Gastroesophageal sphincter (tissue), 4 donors: ENCODE results near the gene SNHG17. TPM values are rescaled to one million over a fixed set of nuclear protein-coding genes. Genes with fewer than 3 reads are reported as not detected.
"Not testable (repeated sequence)": the region's sequence is repeated elsewhere in the genome, so short reads cannot be mapped to it uniquely, and the experiment has no call there.

Experiments
- ATAC-seq: fragments of 150-250 bp; one replicate; pipeline ENCODE4 v1.9.1; 2016; ENCODE audit warnings: mild to moderate bottlenecking, moderate library complexity
- H3K27ac ChIP-seq, 4 donors: fragments of 200-600 bp; sonication (generic) in 3 of 4; 1 replicate in 3 of 4; 2 replicates in 1 of 4; pipeline ENCODE4 v1.5.1; 2016 to 2019
- H3K27me3 ChIP-seq: fragments of 200-600 bp; sonication (generic); one replicate; pipeline ENCODE4 v1.5.1; 2019
- H3K36me3 ChIP-seq, 2 donors: fragments of 200-600 bp; sonication (generic); one replicate each; pipeline ENCODE4 v1.5.1; 2019; ENCODE audit warnings: control low read depth in 1 of 2
- H3K4me1 ChIP-seq, 3 donors: fragments of 200-600 bp; sonication (generic); 1 replicate in 2 of 3; 2 replicates in 1 of 3; pipeline ENCODE4 v1.5.1; 2016 to 2019; ENCODE audit warnings: control low read depth in 2 of 3
- H3K4me3 ChIP-seq, 2 donors: fragments of 200-600 bp; sonication (generic); one replicate each; pipeline ENCODE4 v1.5.1; 2019; ENCODE audit warnings: mild to moderate bottlenecking in 1 of 2, moderate library complexity in 1 of 2
- H3K9me3 ChIP-seq, 3 donors: fragments of 200-600 bp; sonication (generic); one replicate each; pipeline ENCODE4 v1.5.1; 2017 to 2019; ENCODE audit warnings: control low read depth in 2 of 3
- CTCF ChIP-seq, 4 experiments: fragments of 200-600 bp in 2 of 4; fragments of 450-650 bp in 2 of 4; sonication (generic) in 1 of 4; IDR thresholded peaks; one replicate each; pipeline ENCODE4 v1.5.1; 2017 to 2019; ENCODE audit warnings: antibody characterized with exemption in 4 of 4, mild to moderate bottlenecking in 2 of 4, moderate library complexity in 2 of 4
- EP300 ChIP-seq: sonication (generic); formaldehyde crosslinking; IDR thresholded peaks from one replicate; pipeline ENCODE4 v1.6.1; 2017; ENCODE audit warnings: antibody characterized with exemption, mild to moderate bottlenecking
- POLR2A ChIP-seq, 2 donors: fragments of 450-650 bp; IDR thresholded peaks; one replicate each; pipeline ENCODE4 v1.6.1; 2017; ENCODE audit warnings: antibody characterized with exemption in 2 of 2, mild to moderate bottlenecking in 2 of 2, moderate library complexity in 1 of 2
- POLR2AphosphoS5 ChIP-seq: sonication (generic); formaldehyde crosslinking; IDR thresholded peaks from one replicate; pipeline ENCODE4 v1.6.1; 2017; ENCODE audit warnings: antibody characterized with exemption
- WGBS, 2 donors: methylation state at CpG; one replicate each; pipeline ENCODE4 v1.1.5; 2018; ENCODE audit warnings: low coverage in 1 of 2; 5-methylcytosine and 5-hydroxymethylcytosine counted together
- total RNA-seq, 4 donors: library from RNA; depleted of rRNA; stranded (reverse); fragments of >200 nt; gene quantifications; one replicate each; pipeline ENCODE4 v1.1.0, GENCODE V29; 2016

SNHG17 gene
- total RNA-seq, 4 donors from 2014 or later, result 6.7 to 26.5 (median 11.1) TPM

DNA sequence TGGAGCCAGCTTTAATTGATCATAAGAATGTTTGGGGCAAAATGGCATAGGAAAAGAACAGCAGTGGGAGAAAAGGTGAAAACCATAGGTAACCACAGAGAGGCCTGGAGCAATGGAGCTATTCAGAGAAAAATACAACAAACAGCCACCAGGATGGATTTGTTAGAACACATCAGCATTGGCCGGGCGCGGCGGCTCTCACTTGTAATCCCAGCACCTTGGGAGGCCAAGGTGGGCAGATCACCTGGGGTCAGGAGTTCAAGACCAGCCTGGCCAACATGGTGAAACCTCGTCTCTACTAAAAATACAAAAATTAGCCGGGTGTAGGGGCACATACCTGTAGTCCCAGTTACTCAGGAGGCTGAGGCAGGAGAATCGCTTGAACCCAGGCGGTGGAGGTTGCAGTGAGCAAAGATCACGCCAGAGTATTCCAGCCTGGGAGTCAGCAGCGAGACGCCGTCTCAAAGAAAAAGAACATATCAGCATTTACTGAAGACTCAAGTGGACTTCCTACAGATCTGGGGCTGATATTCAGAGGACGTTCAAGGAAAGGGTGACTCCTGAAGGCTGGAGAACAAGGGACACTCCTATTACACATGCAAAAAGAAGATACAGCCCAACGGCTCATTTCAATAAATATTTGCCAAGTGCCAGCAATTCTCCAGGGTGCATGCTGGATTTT, 20.2 kb downstream of the SNHG17 start:
- H3K9me3 ChIP-seq, result no peaks in the 10 kb centered on the region
- no peak overlapping the region for H3K27ac ChIP-seq
- no peak for ATAC-seq
- H3K27me3 ChIP-seq, result no peaks in the 10 kb centered on the region
- TF ChIP-seq POLR2AphosphoS5, result no peak
- TF ChIP-seq CTCF (IDR thresholded peaks at IDR 0.05), result no peak
- no peak for TF ChIP-seq POLR2A (IDR thresholded peaks at IDR 0.05)
- TF ChIP-seq EP300, result no peak
- H3K36me3 ChIP-seq, result peaks cover 0 to 78% of the 10 kb centered on the region in 2 donors
- H3K4me1 ChIP-seq, result peaks cover 0 to 11% (median 0%) of the 10 kb centered on the region in 3 donors
- WGBS, 2 donors, result 87 to 91% methylated on average over 9 to 14 of the region's 14 CpGs
- H3K4me3 ChIP-seq, result no peak overlapping the region

DNA sequence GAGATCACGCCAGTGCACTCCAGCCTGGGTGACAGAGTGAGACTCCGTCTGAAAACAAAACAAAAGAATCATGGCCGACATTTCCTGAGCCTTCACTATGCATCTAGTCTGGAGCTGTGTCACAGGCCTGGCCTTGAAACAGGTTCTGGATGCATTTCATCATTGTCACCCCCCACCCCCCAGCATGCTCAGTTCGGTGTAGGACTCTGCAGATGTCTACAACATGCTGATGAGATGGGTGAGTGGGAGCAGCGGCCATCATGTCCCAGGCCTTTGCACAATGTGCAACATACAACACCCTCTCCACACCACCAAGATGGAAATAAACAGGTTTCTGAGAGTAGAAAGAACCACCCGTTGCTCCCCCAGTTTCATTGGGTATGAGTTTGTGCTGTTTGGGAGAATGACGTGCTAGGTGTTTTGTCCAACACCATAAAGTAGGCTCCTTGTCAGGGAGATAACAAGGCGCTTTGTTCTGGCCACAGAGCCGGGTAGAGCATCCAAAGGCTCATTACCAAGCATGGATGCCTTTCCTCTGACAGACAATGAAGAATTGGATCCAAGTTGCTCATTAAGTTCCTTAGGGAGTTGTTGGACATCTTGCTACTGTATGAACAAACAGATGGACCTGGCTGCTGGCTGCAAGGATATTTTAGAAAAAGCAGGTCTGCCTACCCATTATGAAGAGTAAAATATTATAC, 22.1 kb downstream of the SNHG17 start:
- no peaks in the 10 kb centered on the region for H3K27me3 ChIP-seq
- TF ChIP-seq CTCF (IDR thresholded peaks at IDR 0.05) (no peak), EP300 (no peak), POLR2A (IDR thresholded peaks at IDR 0.05) (no peak), POLR2AphosphoS5 (no peak)
- no peak overlapping the region for H3K27ac ChIP-seq
- H3K36me3 ChIP-seq, result peaks cover 0 to 59% of the 10 kb centered on the region in 2 donors
- no peak overlapping the region for H3K4me3 ChIP-seq
- no peak for ATAC-seq
- no peaks in the 10 kb centered on the region for H3K9me3 ChIP-seq
- no peaks in the 10 kb centered on the region for H3K4me1 ChIP-seq
- 83% methylated on average over 5 of the region's 9 CpGs; no CpG with 5 or more reads in 1 of the 2 donors for WGBS, 2 donors

- H3K36me3 ChIP-seq, result peaks cover 0 to 19% of the 10 kb centered on the region in 2 donors
- H3K27ac ChIP-seq, ATAC-seq, H3K27me3 ChIP-seq, H3K4me1 ChIP-seq, H3K9me3 ChIP-seq, H3K4me3 ChIP-seq: not testable (repeated sequence)
- 58 to 90% methylated on average over 2 to 5 of the region's 9 CpGs for WGBS, 2 donors
Measured at GRCh38 chr20:38407822-38408221, 27.3 kb downstream of the SNHG17 start.

- WGBS, 2 donors, result no CpG with 5 or more reads among the region's 29 CpGs
- Histone ChIP-seq H3K9me3 (no peaks in the 10 kb centered on the region), H3K4me3 (no peak overlapping the region), H3K27me3 (no peaks in the 10 kb centered on the region), H3K27ac (no peak overlapping the region), H3K4me1 (no peaks in the 10 kb centered on the region), H3K36me3 (peaks cover 0 to 14% of the 10 kb centered on the region in 2 donors)
- no peak for ATAC-seq
- TF ChIP-seq POLR2A (IDR thresholded peaks at IDR 0.05) (no peak), CTCF (IDR thresholded peaks at IDR 0.05) (no peak), EP300 (no peak), POLR2AphosphoS5 (no peak)
Measured at GRCh38 chr20:38407321-38407720, 27.8 kb downstream of the SNHG17 start.

DNA sequence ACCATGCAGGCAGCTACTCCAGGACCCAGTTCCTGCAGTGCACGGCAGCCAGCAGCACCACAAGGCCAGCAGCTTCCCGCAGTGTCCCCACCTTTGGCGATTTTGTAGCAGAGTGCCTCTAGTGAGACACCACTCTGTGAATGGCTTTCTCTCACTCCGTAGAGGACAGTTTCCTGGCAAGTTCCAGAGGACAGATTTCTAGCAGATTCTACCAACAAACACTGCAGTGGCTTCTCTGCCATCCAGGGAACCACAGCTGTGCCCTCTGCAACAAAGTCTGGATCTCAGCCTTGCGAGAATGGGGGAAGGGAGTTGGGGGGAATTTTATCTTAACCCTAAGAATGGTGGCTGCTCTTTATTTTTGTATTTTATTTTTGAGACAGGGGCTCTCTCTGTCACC, 28.7 kb downstream of the SNHG17 start:
- Histone ChIP-seq H3K4me1 (no peaks in the 10 kb centered on the region), H3K9me3 (no peaks in the 10 kb centered on the region), H3K27ac (no peak overlapping the region), H3K27me3 (peaks cover 5% of the 10 kb centered on the region), H3K36me3 (peaks cover 0 to 7% of the 10 kb centered on the region in 2 donors), H3K4me3 (no peak overlapping the region)
- ATAC-seq, result no peak
- TF ChIP-seq CTCF (IDR thresholded peaks at IDR 0.05), result no peak
- WGBS, 2 donors, result 80 to 82% methylated on average over 1 to 4 of the region's 5 CpGs
